Measurements from ENCODE around the gene BEND6.

The BEND6 gene

GRCh38 chr6:56954403-56955170, at the start of gene BEND6:
Gene BEND6, plus strand, starts transcription at chr6:56955107. Its CDS starts 26,704 bp downstream, at chr6:56981811.
- peak; percentile 80 for DNase-seq (ENCODE audit: low read depth)

DNA sequence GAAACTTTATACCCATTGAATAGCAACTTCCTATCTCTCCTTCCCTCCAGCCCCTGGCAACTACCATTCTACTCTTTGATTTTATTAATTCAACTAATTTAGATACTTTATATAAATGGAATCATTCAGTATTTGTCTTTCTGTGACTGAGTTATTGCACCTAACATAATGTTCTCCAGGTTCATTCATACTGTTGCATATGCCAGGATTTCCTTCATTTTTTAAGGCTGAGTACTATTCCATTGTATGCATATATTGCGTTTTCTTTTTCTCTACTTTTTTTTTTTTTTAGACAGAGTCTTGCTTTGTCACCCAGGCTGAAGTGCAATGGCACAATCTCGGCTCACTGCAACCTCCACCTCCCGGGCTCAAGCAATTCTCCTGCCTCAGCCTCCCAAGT, 49.5 kb upstream of the BEND6 start:
- no peak for DNase-seq (ENCODE audit: low read depth)

- peak; percentile 59 for DNase-seq (ENCODE audit: low read depth)
Measured at GRCh38 chr6:56906752-56907151, 48.2 kb upstream of the BEND6 start.

DNA sequence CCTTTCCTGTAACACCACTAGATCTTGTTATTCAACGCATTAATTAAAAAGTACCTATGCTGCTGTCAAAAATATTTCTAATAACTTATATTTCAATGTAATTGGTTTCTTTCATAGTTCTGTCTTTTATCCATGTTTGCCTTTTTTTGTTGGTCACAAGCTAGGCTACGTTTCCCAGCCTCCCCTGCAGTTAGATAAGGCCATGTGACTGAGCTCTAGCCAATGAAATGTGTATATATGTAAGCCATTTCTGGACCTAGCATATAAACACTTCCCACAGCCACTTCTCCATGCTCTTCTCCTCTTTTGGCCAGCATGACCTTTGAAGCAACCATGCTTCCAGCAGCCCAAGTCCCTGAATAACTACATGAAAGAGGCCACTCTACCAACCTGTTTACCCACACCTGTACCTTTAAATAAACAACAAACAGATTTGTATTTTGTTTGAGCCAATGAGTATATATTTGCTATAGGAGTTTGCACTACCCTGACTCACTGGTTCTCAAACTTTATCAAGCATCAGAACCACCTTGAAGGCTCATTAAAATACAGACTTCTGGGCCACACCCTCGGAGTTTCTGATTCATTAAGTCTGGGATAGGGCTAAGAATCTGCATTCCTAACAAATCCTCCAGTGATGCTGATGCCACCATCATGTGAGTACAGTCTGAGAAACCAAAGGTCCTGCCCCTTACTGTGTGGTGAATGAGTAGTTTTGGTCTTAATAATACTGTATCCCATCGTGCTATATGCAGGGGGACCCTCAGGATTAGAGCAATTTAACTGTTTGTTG, 45.6 kb upstream of the BEND6 start:
- peak; percentile 33 for DNase-seq (ENCODE audit: low read depth)

GRCh38 chr6:56911847-56912246, 43.1 kb upstream of the BEND6 start:
- peak; percentile 59 for DNase-seq (ENCODE audit: low read depth)

GRCh38 chr6:56913285-56914074, 41.4 kb upstream of the BEND6 start:
- peak; percentile 38 for DNase-seq (ENCODE audit: low read depth)

- DNase-seq (ENCODE audit: low read depth): no peak
Measured at GRCh38 chr6:56914798-56915658, 39.9 kb upstream of the BEND6 start.

DNA sequence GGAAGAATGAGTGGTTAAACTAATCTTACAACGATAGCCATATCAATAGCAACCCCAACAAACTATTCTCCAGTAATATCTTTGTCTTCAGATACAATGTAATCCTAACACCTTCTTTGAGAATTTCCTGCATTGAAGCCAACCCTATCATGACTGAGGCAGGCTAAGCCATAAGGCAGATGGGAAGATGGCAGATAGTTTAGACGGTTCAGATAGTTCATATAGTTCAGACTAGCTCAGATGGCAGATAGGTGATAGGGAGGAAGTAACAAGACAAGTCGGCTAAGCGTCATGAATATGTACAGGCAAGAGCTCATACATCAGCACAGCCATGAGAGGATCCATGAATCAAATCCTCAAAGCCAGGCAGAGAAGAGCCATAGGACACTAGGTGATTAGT, 39.1 kb upstream of the BEND6 start:
- DNase-seq (ENCODE audit: low read depth): no peak

DNA sequence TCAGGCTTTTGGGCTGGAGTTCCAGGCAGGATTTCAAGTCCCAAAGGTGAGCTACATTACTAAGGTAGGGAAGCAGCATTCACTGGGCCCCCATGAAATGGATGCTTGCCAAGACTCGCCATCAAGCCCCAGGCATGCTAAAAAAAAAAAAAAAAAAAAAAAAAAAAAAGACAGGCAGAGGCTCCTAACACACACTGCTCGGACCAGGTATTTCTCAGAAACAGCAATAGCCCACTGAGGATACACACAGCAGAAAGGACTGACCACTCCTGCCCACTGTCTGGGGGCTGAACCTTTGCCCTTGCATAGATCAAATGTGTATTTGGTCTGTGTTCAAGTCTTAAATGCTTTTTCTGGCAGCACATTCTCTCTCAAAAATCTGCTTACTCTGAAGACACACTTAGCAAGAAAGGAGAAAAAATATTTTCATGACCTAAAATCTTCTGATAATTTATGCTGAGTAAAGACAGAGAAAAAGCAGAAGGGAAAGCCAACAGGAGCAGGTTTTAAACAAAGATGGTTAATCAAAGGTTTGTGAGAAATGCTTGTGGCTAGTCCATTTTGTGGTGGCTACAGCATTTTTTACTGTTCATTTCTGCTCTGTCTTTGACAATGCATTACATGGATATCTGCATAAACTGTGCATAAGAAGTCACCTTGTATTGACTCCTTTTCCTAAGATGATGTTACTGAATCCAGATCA, 37.9 kb upstream of the BEND6 start:
- no peak for DNase-seq (ENCODE audit: low read depth)

DNA sequence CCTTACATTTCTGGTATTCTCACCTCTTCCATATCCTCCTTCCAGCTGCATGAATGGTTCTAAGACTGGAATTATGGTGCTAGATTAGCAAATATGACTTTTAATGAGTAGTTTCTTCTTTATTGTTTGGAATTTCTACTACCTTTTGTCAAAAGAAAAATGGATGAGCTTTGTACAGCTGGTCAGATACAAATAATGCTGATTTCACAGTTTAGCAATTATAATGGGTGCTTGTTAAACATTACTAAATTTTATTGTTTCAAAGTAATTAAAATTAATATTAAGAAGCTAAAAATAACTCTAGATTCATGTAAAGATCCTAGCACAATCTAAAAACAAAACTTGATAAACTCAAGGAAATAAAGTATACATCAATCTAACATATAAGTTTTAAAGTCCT, 32.3 kb upstream of the BEND6 start:
- DNase-seq (ENCODE audit: low read depth): no peak

GRCh38 chr6:56923565-56923964, 31.3 kb upstream of the BEND6 start:
- DNase-seq (ENCODE audit: low read depth): no peak

GRCh38 chr6:56927538-56928453, 27.1 kb upstream of the BEND6 start:
- peak; percentile 37 for DNase-seq (ENCODE audit: low read depth)

DNA sequence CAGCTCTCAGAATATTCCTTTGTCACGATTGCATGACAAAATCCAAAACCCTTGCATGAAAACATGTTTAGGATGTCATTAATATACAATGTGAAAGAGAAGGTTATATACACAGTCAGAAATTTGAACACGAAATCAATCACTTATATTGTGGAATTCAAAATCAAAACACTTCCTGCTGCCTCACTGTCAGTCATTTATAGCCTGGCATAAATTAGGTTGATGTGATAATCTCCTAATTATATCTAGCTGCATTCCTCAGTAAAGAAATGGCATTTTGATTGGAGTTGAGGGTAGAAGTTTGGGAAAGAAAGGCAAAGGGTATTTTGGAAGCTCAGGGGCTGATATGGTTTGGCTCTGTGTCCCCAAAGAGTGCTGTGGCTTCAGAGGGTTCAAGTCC, 24.1 kb upstream of the BEND6 start:
- DNase-seq (ENCODE audit: low read depth): no peak

DNA sequence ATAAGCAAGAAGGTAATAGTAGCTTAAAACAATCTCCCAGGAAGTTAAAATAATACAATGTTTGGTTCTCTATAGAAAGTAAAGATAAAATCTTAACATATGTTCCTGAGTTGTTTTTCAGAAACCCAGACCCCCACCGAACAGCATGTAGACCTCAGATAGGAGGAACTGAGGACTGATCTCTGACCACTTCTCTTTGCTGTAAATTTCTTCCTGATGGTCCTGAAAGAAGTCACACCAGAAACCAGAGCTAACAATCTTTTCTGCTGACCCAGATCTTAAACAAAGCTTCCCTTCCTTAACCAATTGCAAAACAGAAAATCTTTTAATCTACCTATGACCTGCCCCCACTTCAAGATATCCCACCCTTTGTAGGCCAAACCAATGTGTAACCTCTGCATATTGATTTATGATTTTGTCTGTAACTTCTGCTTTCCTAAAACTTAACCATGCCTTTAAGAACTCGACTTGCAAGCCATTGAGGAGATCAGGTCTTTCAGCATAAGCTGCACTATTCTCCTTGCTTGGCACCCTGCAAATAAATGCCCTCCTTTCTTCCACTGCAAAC, 21.9 kb upstream of the BEND6 start:
- DNase-seq (ENCODE audit: low read depth): no peak

DNA sequence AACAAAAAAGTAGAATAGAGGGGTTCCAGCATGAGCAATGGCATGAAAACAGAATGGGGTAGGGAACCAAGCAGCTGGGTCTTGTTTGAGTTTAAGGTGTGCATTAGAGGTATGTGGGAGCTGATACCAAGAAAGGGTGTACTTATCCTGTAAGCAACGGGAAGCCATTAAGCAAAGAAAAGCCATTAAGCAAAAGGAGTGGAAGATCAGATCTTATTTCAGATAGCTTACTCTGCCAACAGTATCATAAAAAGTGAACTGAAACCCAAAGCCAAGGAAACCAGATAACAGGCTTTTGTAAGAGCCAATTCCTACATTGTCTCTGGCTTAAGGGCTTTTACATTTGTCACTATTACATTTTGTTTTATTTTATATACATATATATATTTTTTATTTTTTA, 21.3 kb upstream of the BEND6 start:
- DNase-seq (ENCODE audit: low read depth): no peak

DNA sequence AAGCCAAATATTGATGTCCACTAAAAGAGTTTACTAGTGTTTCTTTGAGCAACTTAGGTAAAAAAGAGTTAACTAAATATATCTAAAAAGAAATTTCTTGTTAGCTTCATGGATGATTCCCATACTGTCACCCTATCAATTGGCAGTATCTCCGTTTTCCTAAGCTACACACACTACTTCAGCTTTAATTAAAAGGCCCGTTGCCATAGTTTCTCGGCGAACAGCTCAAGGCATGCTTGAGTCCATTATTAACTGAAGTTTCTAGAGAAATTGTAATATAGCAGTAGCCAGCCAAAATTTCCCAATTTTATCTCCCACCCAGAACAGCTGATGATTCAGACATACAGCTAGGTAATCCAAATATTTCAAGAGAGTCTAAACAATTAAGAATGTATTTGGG, 20.0 kb upstream of the BEND6 start:
- no peak for DNase-seq (ENCODE audit: low read depth)

DNA sequence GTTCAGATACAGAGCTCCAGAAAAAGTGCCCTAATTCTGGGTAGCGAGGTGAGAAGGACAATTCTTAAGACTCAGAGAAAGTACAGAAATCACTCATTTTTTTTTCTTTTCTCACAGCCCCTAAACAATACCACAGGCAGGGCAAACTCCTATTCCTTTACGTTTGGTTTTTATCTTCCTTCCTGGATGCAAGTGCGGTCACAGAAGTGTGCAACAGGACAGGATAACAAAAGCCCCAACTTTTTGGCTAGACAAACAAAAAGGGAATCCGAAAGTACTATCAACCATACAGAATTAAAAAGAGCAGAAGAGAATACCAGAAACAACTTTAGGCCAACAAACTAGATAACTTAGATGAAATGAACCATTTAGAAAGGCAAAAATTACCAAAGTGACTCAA, 18.4 kb upstream of the BEND6 start:
- DNase-seq (ENCODE audit: low read depth): no peak

DNA sequence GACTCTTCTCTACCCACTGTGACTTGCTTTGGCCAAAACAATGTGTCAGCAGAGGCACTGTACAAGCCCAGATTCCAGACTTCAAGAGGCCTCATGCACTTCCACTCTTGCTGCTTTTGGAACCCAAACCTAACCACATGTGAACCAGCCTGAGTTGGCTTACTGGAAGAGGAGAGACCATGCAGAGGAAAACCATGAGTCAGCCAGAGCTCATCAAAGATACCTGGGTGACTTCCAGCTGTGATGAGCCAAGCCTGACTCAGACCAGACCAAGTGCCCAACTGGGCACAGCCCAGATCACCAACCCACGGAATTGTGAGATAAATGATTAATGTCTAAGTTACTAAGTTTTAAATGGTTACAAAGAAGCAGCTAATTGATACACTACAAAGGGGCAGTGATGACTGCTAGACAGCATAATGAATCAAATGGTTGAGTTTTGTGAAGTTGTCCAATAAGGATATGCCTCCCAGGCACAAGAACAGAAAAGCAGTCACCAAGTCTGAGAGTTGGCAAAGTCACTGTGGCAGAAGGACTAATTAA, 16.2 kb upstream of the BEND6 start:
- peak; percentile 96 for DNase-seq (ENCODE audit: low read depth)

- DNase-seq (ENCODE audit: low read depth): no peak
Measured at GRCh38 chr6:56940463-56940862, 14.4 kb upstream of the BEND6 start.

Measured in iris pigment epithelial cell (primary cell).